GM12874 (cell line): ENCODE measurements around the gene TMEM87A.

Experiments used
- CTCF ChIP-seq: IDR thresholded peaks from 2 replicates; pipeline ENCODE4 v1.5.1; 2011; ENCODE audit warnings: low read depth, mild to moderate bottlenecking, control low read depth, low read length, moderate library complexity; ENCODE audit not compliant: insufficient read depth

Gene TMEM87A

GRCh38 chr15:42272939-42273899, at the start of gene TMEM87A, which contains the start of gene GANC:
TSS of gene TMEM87A (minus strand) at chr15:42273433. CDS start at chr15:42273398, 35 bp downstream.
TSS of gene GANC (plus strand) at chr15:42273201. CDS start at chr15:42274482, 1,281 bp downstream.
- no peak for TF ChIP-seq CTCF

GRCh38 chr15:42319206-42319605, 46.0 kb upstream of the TMEM87A start:
- TF ChIP-seq CTCF = no peak

- TF ChIP-seq CTCF = no peak
Measured at GRCh38 chr15:42315521-42315920, 42.3 kb upstream of the TMEM87A start.

- TF ChIP-seq CTCF = no peak
Measured at GRCh38 chr15:42314818-42315217, 41.6 kb upstream of the TMEM87A start.

- TF ChIP-seq CTCF = no peak
Measured at GRCh38 chr15:42313463-42313862, 40.2 kb upstream of the TMEM87A start.

GRCh38 chr15:42306681-42307080, 33.4 kb upstream of the TMEM87A start:
- no peak for TF ChIP-seq CTCF

- no peak for TF ChIP-seq CTCF
Measured at GRCh38 chr15:42289166-42289565, 15.9 kb upstream of the TMEM87A start.
